HepG2 (cell line): Measurements from ENCODE around the gene KCNMA1. TPM values are rescaled to one million over a fixed set of nuclear protein-coding genes. Genes with fewer than 3 reads are reported as not detected.

ENCODE experiments used
- ATAC-seq: fragments of 200-7000 bp; cut with Tn5 transposase; 3 replicates; pipeline ENCODE4 v1.9.1; 2020; ENCODE audit warnings: mild to moderate bottlenecking, moderate library complexity
- BruUV-seq: library from RNA; stranded (reverse); fragments of 400-500 nt; replicated peaks from 2 replicates; lab custom pipeline; 2021; lab: Mats Ljungman, UMichigan
- CTCF ChIA-PET: fragments of 300-600 bp; formaldehyde crosslinking; extraction: SDS; loops from one replicate; lab custom pipeline; 2021; ENCODE audit warnings: low total read pairs, inconsistent platforms, low intra/inter-chr PET ratio; lab: Yijun Ruan, JAX
- POLR2A ChIA-PET: fragments of 350-600 bp; sonication (Branson Sonifier 250); formaldehyde crosslinking; loops from one replicate; lab custom pipeline; 2020; ENCODE audit warnings: antibody characterized with exemption, inconsistent platforms; lab: Yijun Ruan, JAX
- DNase-seq: peaks from one replicate; pipeline ENCODE4 v3.0.0-alpha.2; 2015; ENCODE audit warnings: low spot score
- FAIRE-seq: peaks from 3 replicates; lab custom pipeline; 2011; peaks lifted over from hg19 to GRCh38; lab: Jason Lieb, UNC
- H2AFZ ChIP-seq: one replicate; pipeline ENCODE4 v1.6.1; 2011; ENCODE audit warnings: low read length, inconsistent platforms
- H3K27ac ChIP-seq: fragments of 300-600 bp; 3 replicates; pipeline ENCODE4 v1.8.0; 2011; ENCODE audit warnings: mixed run types, mild to moderate bottlenecking, mixed read lengths, low read length, inconsistent platforms; ENCODE audit not compliant: insufficient read depth; ENCODE audit errors: extremely low read length
- H3K27me3 ChIP-seq, 2 experiments: fragments of 200-600 bp in 1 of 2; 2 replicates in 1 of 2; 3 replicates in 1 of 2; pipeline versions ENCODE4 v1.6.0 to v1.8.0; 2011; ENCODE audit warnings: low read length in 2 of 2, mild to moderate bottlenecking in 2 of 2, moderate library complexity in 2 of 2, inconsistent platforms in 1 of 2; ENCODE audit not compliant: insufficient read depth in 2 of 2, control insufficient read depth in 1 of 2
- H3K36me3 ChIP-seq, 2 experiments: fragments of 200-600 bp in 1 of 2; replicated peaks in 1 of 2; 2 replicates in 1 of 2; 3 replicates in 1 of 2; pipeline versions ENCODE4 v1.5.1 to v1.8.0; 2011; ENCODE audit warnings: low read length in 2 of 2, inconsistent platforms in 1 of 2; ENCODE audit not compliant: insufficient read depth in 2 of 2, control insufficient read depth in 1 of 2
- H3K4me1 ChIP-seq: 2 replicates; pipeline ENCODE4 v1.5.1; 2012; ENCODE audit warnings: low read length, inconsistent platforms; ENCODE audit not compliant: insufficient read depth
- H3K4me2 ChIP-seq: 2 replicates; pipeline ENCODE4 v1.6.0; 2011; ENCODE audit warnings: low read depth, low read length, inconsistent platforms
- H3K4me3 ChIP-seq, 3 experiments: fragments of 200-600 bp in 1 of 3; sonication (generic), shearing (Covaris generic) in 1 of 3; replicated peaks in 1 of 3; 2 replicates each; pipeline ENCODE4 v1.5.1; 2011 to 2016; ENCODE audit warnings: low read length in 3 of 3, inconsistent platforms in 2 of 3, low read depth in 2 of 3, mild to moderate bottlenecking in 2 of 3, control low read depth in 1 of 3, mixed read lengths in 1 of 3; ENCODE audit not compliant: insufficient read depth in 1 of 3
- H3K79me2 ChIP-seq: one replicate; pipeline ENCODE4 v1.6.1; 2011; ENCODE audit warnings: low read length, inconsistent platforms; ENCODE audit not compliant: insufficient read depth
- H3K9ac ChIP-seq: 2 replicates; pipeline ENCODE4 v1.6.0; 2011; ENCODE audit warnings: mild to moderate bottlenecking, low read depth, low read length, inconsistent platforms; ENCODE audit not compliant: insufficient read depth
- H3K9me3 ChIP-seq: 2 replicates; pipeline ENCODE4 v1.5.1; 2012; ENCODE audit warnings: mild to moderate bottlenecking, low read length
- H4K20me1 ChIP-seq: 2 replicates; pipeline ENCODE4 v1.6.0; 2011; ENCODE audit warnings: inconsistent platforms, mild to moderate bottlenecking, low read length, moderate library complexity; ENCODE audit not compliant: insufficient read depth
- ATM ChIP-seq: fragments of 450-650 bp; IDR thresholded peaks from 2 replicates; pipeline ENCODE4 v1.7.1; 2017; ENCODE audit warnings: mild to moderate bottlenecking, borderline replicate concordance
- CTCF ChIP-seq: sonication (generic); formaldehyde crosslinking; IDR thresholded peaks from 2 replicates; pipeline ENCODE4 v1.5.0; 2020; ENCODE audit warnings: mild to moderate bottlenecking, missing genetic modification reagents, moderate library complexity
- DBP ChIP-seq: sonication (generic); formaldehyde crosslinking; IDR thresholded peaks from 2 replicates; pipeline ENCODE4 v1.4.0; 2020; ENCODE audit warnings: missing genetic modification reagents; ENCODE audit errors: not compliant biosample characterization
- FOXK1 ChIP-seq: sonication (generic); formaldehyde crosslinking; IDR thresholded peaks from 2 replicates; pipeline ENCODE4 v1.4.0; 2020; ENCODE audit warnings: low read depth, missing genetic modification reagents, borderline replicate concordance
- JARID2 ChIP-seq: sonication (generic); formaldehyde crosslinking; IDR thresholded peaks from 2 replicates; pipeline ENCODE4 v1.8.1; 2023; ENCODE audit warnings: missing genetic modification reagents, inconsistent platforms; ENCODE audit not compliant: insufficient replicate concordance
- RBFOX2 ChIP-seq: fragments of 200-400 bp; formaldehyde crosslinking; IDR thresholded peaks from 2 replicates; pipeline ENCODE4 v1.6.1; 2017; ENCODE audit warnings: low read depth, mild to moderate bottlenecking, low read length
- SAFB2 ChIP-seq: sonication (generic); formaldehyde crosslinking; IDR thresholded peaks from 2 replicates; pipeline ENCODE4 v1.5.1; 2020; ENCODE audit warnings: missing genetic modification reagents, low read depth, mild to moderate bottlenecking, borderline replicate concordance
- SOX5 ChIP-seq: IDR thresholded peaks from 2 replicates; pipeline ENCODE4 v1.6.1; 2016; ENCODE audit warnings: borderline replicate concordance
- ZFP1 ChIP-seq: IDR thresholded peaks from 2 replicates; pipeline ENCODE4 v1.6.1; 2016
- ZFP90 ChIP-seq: sonication (generic); formaldehyde crosslinking; IDR thresholded peaks from 2 replicates; pipeline ENCODE4 v1.8.0; 2022; ENCODE audit warnings: missing genetic modification reagents, mild to moderate bottlenecking, inconsistent platforms, borderline replicate concordance
- ZNF136 ChIP-seq: sonication (generic); formaldehyde crosslinking; IDR thresholded peaks from 2 replicates; pipeline ENCODE4 v1.8.1; 2022; ENCODE audit warnings: low read depth, mild to moderate bottlenecking, moderate library complexity, missing genetic modification reagents
- ZNF318 ChIP-seq: sonication (generic); formaldehyde crosslinking; IDR thresholded peaks from 2 replicates; pipeline ENCODE4 v1.4.0; 2020; ENCODE audit warnings: mild to moderate bottlenecking, missing genetic modification reagents
- ZNF432 ChIP-seq: sonication (generic); formaldehyde crosslinking; IDR thresholded peaks from 2 replicates; pipeline ENCODE4 v1.5.0; 2020; ENCODE audit warnings: missing genetic modification reagents, mild to moderate bottlenecking, borderline replicate concordance
- ZNF776 ChIP-seq: sonication (generic); formaldehyde crosslinking; IDR thresholded peaks from 2 replicates; pipeline ENCODE4 v1.4.0; 2020; ENCODE audit warnings: mild to moderate bottlenecking, missing genetic modification reagents
- ZNF83 ChIP-seq: sonication (generic); formaldehyde crosslinking; IDR thresholded peaks from 2 replicates; pipeline ENCODE4 v1.4.0; 2020; ENCODE audit warnings: missing genetic modification reagents, mild to moderate bottlenecking, borderline replicate concordance
- WGBS: methylation state at CpG from one replicate; pipeline ENCODE4 v1.1.6; 2017; ENCODE audit warnings: low lambda C conversion rate; 5-methylcytosine and 5-hydroxymethylcytosine counted together
- in situ Hi-C: cut with HindIII; loops from 2 replicates; pipeline ENCODE4 v1.10.0; 2017; ENCODE audit warnings: low pct_unique_long_range_greater_than_20kb; ENCODE audit not compliant: extremely low pct_ligation_motif_present
- intact Hi-C: fragments of 100-400 bp; cut with micrococcal nuclease; formaldehyde crosslinking; loops from one replicate; pipeline ENCODE4 v1.10.0; 2022; ENCODE audit not compliant: unreplicated experiment
- polyA plus RNA-seq, 8 experiments: library from polyadenylated mRNA; depleted of rRNA in 3 of 8; stranded (reverse) in 7 of 8; unstranded in 1 of 8; fragments of >200 nt; fragmentation: Illumina TruSeq in 4 of 8; extraction: Trizol in 4 of 8; gene quantifications; 2 replicates each; pipeline versions ENCODE4 v1.2.1 to v1.2.3, GENCODE V29; 2011 to 2016; ENCODE audit warnings: low read depth in 4 of 8, missing spikeins in 1 of 8, mixed read lengths in 1 of 8; ENCODE audit not compliant: insufficient read depth in 1 of 8
- total RNA-seq, 5 experiments: library from RNA; depleted of rRNA; stranded (reverse); fragments of >200 nt; fragmentation: Illumina TruSeq; extraction: Trizol; gene quantifications; 2 replicates each; pipeline ENCODE4 v1.2.3, GENCODE V29; 2016; ENCODE audit warnings: low read depth in 1 of 5

The KCNMA1 gene
- total and polyA plus RNA-seq, 2 of the 13 experiments (the other 11 are each of a cell fraction or from before 2014, with no cell fraction given) = 0.02 TPM; not detected in 1

GRCh38 chr10:77598606-77599005, 39.0 kb downstream of the KCNMA1 start:
- CTCF ChIA-PET = no interaction called here
- no peaks in the 10 kb centered on the region for H3K9me3 ChIP-seq
- no peak for ATAC-seq
- H3K27me3 ChIP-seq = no peaks in the 10 kb centered on the region
- DNase-seq = no peak
- H4K20me1 ChIP-seq = no peaks in the 10 kb centered on the region; the same call in 1 of the 2 replicates
- H3K36me3 ChIP-seq = no peaks in the 10 kb centered on the region
- no peak overlapping the region for H3K4me3 ChIP-seq
- peaks cover 6% of the 10 kb centered on the region; the same call in 1 of the 2 replicates for H3K4me1 ChIP-seq
- no peaks in the 10 kb centered on the region for H3K79me2 ChIP-seq
- BruUV-seq = no TSS peak
- no peak for FAIRE-seq
- WGBS = 34% methylated on average over 7 of the region's 7 CpGs
- H3K9ac ChIP-seq = no peak overlapping the region
- intact Hi-C loops = no loop called here
- POLR2A ChIA-PET = no interaction called here
- no peak overlapping the region for H3K27ac ChIP-seq
- H2AFZ ChIP-seq = no peak overlapping the region
- H3K4me2 ChIP-seq = no peak overlapping the region
- in situ Hi-C loops = no loop called here
- TF ChIP-seq ZFP1 (no peak), JARID2 (CRISPR knock-in tag) (no peak), ZNF83 (CRISPR knock-in tag) (no peak), ZNF318 (no peak), CTCF (CRISPR knock-in tag) (no peak), ZNF776 (CRISPR knock-in tag) (no peak), ZNF136 (CRISPR knock-in tag) (no peak), DBP (CRISPR knock-in tag) (no peak), ZFP90 (CRISPR knock-in tag) (no peak), SAFB2 (CRISPR knock-in tag) (no peak), FOXK1 (CRISPR knock-in tag) (no peak), ZNF432 (CRISPR knock-in tag) (no peak), SOX5 (CRISPR knock-in tag) (no peak), RBFOX2 (no peak), ATM (no peak)
